Smooth muscle cell (in vitro differentiated cells): ENCODE results near the gene TJP1. TPM values are rescaled to one million over a fixed set of nuclear protein-coding genes. Genes with fewer than 3 reads are reported as not detected.

Experiments
- DNase-seq: peaks from one replicate; lab custom pipeline; 2025; ENCODE audit not compliant: unreplicated experiment; lab: John Stamatoyannopoulos, UW
- H2AFZ ChIP-seq: fragments of 200-600 bp; sonication (generic); 2 replicates; pipeline ENCODE4 v1.6.0; 2016; ENCODE audit warnings: antibody characterized with exemption, low read depth, mild to moderate bottlenecking
- H3F3A ChIP-seq: fragments of 200-600 bp; sonication (generic); 2 replicates; pipeline ENCODE4 v1.6.0; 2017; ENCODE audit warnings: antibody characterized with exemption, low read depth
- H3K27ac ChIP-seq: fragments of 200-600 bp; sonication (generic); 2 replicates; pipeline ENCODE4 v1.5.1; 2016; ENCODE audit warnings: low read depth, mild to moderate bottlenecking
- H3K27me3 ChIP-seq: fragments of 200-600 bp; sonication (generic); 2 replicates; pipeline ENCODE4 v1.6.1; 2016; ENCODE audit warnings: low read depth, mild to moderate bottlenecking
- H3K36me3 ChIP-seq: fragments of 200-600 bp; sonication (generic); 2 replicates; pipeline ENCODE4 v1.5.1; 2016; ENCODE audit warnings: low read depth
- H3K4me1 ChIP-seq: fragments of 200-600 bp; sonication (generic); 2 replicates; pipeline ENCODE4 v1.5.1; 2016; ENCODE audit warnings: low read depth
- H3K4me2 ChIP-seq: fragments of 200-600 bp; sonication (generic); 2 replicates; pipeline ENCODE4 v1.6.0; 2016; ENCODE audit warnings: mild to moderate bottlenecking
- H3K4me3 ChIP-seq: fragments of 200-600 bp; sonication (generic); 2 replicates; pipeline ENCODE4 v1.5.1; 2016; ENCODE audit warnings: mild to moderate bottlenecking
- H3K79me2 ChIP-seq: fragments of 200-600 bp; sonication (generic); 2 replicates; pipeline ENCODE4 v1.6.0; 2016; ENCODE audit warnings: low read depth, mild to moderate bottlenecking
- H3K9ac ChIP-seq: fragments of 200-600 bp; sonication (generic); 2 replicates; pipeline ENCODE4 v1.6.0; 2016; ENCODE audit warnings: low read depth
- H3K9me3 ChIP-seq: fragments of 200-600 bp; sonication (generic); replicated peaks from 2 replicates; pipeline ENCODE4 v1.5.1; 2016; ENCODE audit warnings: low read depth
- H4K20me1 ChIP-seq: fragments of 200-600 bp; sonication (generic); 2 replicates; pipeline ENCODE4 v1.6.0; 2016; ENCODE audit warnings: low read depth
- CTCF ChIP-seq: fragments of 200-600 bp; sonication (generic); IDR thresholded peaks from 2 replicates; pipeline ENCODE4 v1.5.1; 2017; ENCODE audit warnings: borderline replicate concordance, mild to moderate bottlenecking, antibody characterized with exemption; ENCODE audit not compliant: insufficient read depth, poor library complexity, severe bottlenecking
- WGBS: methylation state at CpG from one replicate; pipeline ENCODE4 v1.1.7; 2016; ENCODE audit warnings: low lambda C conversion rate; 5-methylcytosine and 5-hydroxymethylcytosine counted together
- polyA plus RNA-seq: library from polyadenylated mRNA; unstranded; fragments of >200 nt; fragmentation: Nextera tagmentation; extraction: Ambion mirVana; gene quantifications from 2 replicates; pipeline ENCODE4 v1.2.1, GENCODE V29; 2016
- total RNA-seq: library from RNA; depleted of rRNA; stranded (reverse); fragments of >200 nt; gene quantifications from 2 replicates; pipeline ENCODE4 v1.2.3, GENCODE V29; 2014

Gene TJP1
- total and polyA plus RNA-seq, 2 experiments from 2014 or later: 28.4 to 73.1 TPM

GRCh38 chr15:29704950-29705597 is 117.2 kb downstream of the TJP1 start:
- Histone ChIP-seq H3K9me3 (no peaks in the 10 kb centered on the region), H3K4me3 (no peak overlapping the region), H3K27me3 (no peaks in the 10 kb centered on the region), H4K20me1 (peaks cover 7% of the 10 kb centered on the region), H3K79me2 (no peaks in the 10 kb centered on the region), H3F3A (no peaks in the 10 kb centered on the region), H3K4me2 (no peak overlapping the region), H3K9ac (no peak overlapping the region), H3K4me1 (no peaks in the 10 kb centered on the region), H3K27ac (no peak overlapping the region), H2AFZ (no peak overlapping the region), H3K36me3 (peaks cover 36% of the 10 kb centered on the region)
- DNase-seq: no peak
- TF ChIP-seq CTCF: no peak
- 97% methylated on average over 6 of the region's 6 CpGs for WGBS

- no peak for DNase-seq
- no peak overlapping the region for H3K4me3 ChIP-seq
- no peak overlapping the region for H3K27ac ChIP-seq
- no peaks in the 10 kb centered on the region for H4K20me1 ChIP-seq
- no peaks in the 10 kb centered on the region for H3K4me1 ChIP-seq
- H3K4me2 ChIP-seq: no peak overlapping the region
- no peaks in the 10 kb centered on the region for H3K9me3 ChIP-seq
- no peak overlapping the region for H3K9ac ChIP-seq
- 97% methylated on average over 5 of the region's 5 CpGs for WGBS
- H2AFZ ChIP-seq: no peak overlapping the region
- no peaks in the 10 kb centered on the region for H3K79me2 ChIP-seq
- no peaks in the 10 kb centered on the region for H3F3A ChIP-seq
- no peak for TF ChIP-seq CTCF
- H3K36me3 ChIP-seq: peaks cover 39% of the 10 kb centered on the region
- no peaks in the 10 kb centered on the region for H3K27me3 ChIP-seq
Measured at GRCh38 chr15:29701151-29701550, 121.1 kb downstream of the TJP1 start.

- Histone ChIP-seq H2AFZ (no peak overlapping the region), H3K79me2 (no peaks in the 10 kb centered on the region), H3K27ac (no peak overlapping the region), H3K4me2 (no peak overlapping the region), H3F3A (no peaks in the 10 kb centered on the region), H3K27me3 (no peaks in the 10 kb centered on the region), H3K4me1 (no peaks in the 10 kb centered on the region), H3K9ac (no peak overlapping the region), H3K36me3 (peaks cover 36% of the 10 kb centered on the region), H3K9me3 (no peaks in the 10 kb centered on the region), H3K4me3 (no peak overlapping the region), H4K20me1 (no peaks in the 10 kb centered on the region)
- no peak for DNase-seq
- no peak for TF ChIP-seq CTCF
- WGBS: 94% methylated on average over 3 of the region's 3 CpGs
Measured at GRCh38 chr15:29700296-29700695, 122.0 kb downstream of the TJP1 start.

- no peaks in the 10 kb centered on the region for H4K20me1 ChIP-seq
- H3K9ac ChIP-seq: no peak overlapping the region
- H3F3A ChIP-seq: peaks cover 2% of the 10 kb centered on the region
- H3K4me3 ChIP-seq: no peak overlapping the region
- DNase-seq: no peak
- no peak overlapping the region for H2AFZ ChIP-seq
- H3K4me1 ChIP-seq: no peaks in the 10 kb centered on the region
- no peak overlapping the region for H3K4me2 ChIP-seq
- H3K79me2 ChIP-seq: no peaks in the 10 kb centered on the region
- TF ChIP-seq CTCF: no peak
- H3K27ac ChIP-seq: no peak overlapping the region
- no peaks in the 10 kb centered on the region for H3K9me3 ChIP-seq
- no peaks in the 10 kb centered on the region for H3K27me3 ChIP-seq
- WGBS: 93% methylated on average over 8 of the region's 8 CpGs
- H3K36me3 ChIP-seq: peaks cover 35% of the 10 kb centered on the region
Measured at GRCh38 chr15:29699791-29700190, 122.5 kb downstream of the TJP1 start.
